GM08714 (cell line): ENCODE results near the gene OLFML1.

Source experiments
- H3K4me3 ChIP-seq: fragments of 200-500 bp; sonication (Bioruptor generic); 2 replicates; pipeline ENCODE4 v1.5.1; 2014; ENCODE audit warnings: mild to moderate bottlenecking, low read length, inconsistent platforms
- ZNF274 ChIP-seq: IDR thresholded peaks from 2 replicates; pipeline ENCODE4 v1.6.1; 2012; ENCODE audit warnings: mild to moderate bottlenecking, low read depth, low read length

Gene OLFML1

DNA sequence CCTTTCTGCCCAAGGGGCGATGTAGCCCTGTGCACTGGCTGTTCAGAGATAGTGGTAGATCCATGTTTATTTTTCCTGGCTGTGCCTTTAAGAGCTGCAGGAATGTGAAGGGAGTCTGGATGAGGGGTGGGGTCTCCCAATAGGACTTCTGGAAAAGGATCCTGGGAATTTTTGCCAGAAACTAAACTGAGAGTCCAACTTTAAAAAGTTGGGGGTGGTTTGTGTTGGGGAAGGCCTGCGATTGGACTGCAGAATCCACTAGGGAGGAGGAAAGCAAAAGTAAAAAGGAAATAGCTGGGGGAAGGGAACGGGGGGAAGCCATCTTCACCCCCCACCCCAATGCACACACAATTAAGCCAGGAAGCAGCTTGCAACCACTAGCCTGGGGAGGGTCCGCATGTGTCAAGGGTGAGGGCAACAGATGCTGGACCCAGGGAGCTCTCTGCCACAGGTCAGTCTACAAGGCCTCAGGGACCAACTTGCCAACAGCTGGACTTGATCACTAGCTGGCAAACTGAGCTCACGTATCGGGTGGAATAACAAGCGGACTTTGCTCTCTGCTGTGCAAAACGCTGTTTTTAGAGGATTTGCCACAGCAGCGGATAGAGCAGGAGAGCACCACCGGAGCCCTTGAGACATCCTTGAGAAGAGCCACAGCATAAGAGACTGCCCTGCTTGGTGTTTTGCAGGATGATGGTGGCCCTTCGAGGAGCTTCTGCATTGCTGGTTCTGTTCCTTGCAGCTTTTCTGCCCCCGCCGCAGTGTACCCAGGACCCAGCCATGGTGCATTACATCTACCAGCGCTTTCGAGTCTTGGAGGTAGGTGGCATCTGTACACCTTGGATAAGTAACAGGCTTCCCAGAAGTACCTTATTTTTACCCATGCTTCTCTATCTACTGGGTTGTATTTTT lies at the start of gene OLFML1:
Gene OLFML1, plus strand, starts transcription at position 321 of the 912 bp plus-strand sequence. Its CDS starts 370 bp downstream, at position 691.
- no peak for TF ChIP-seq ZNF274
- no peak within 1 kb of the TSS for H3K4me3 ChIP-seq

- no peak overlapping the region for H3K4me3 ChIP-seq
- TF ChIP-seq ZNF274, result no peak
Observed at GRCh38 chr11:7436146-7436545, 49.2 kb upstream of the OLFML1 start.

- no peak for TF ChIP-seq ZNF274
- no peak overlapping the region for H3K4me3 ChIP-seq
Observed at GRCh38 chr11:7436657-7437056, 48.6 kb upstream of the OLFML1 start.

- TF ChIP-seq ZNF274, result no peak
- H3K4me3 ChIP-seq, result no peak overlapping the region
Observed at GRCh38 chr11:7437696-7438095, 47.6 kb upstream of the OLFML1 start.

DNA sequence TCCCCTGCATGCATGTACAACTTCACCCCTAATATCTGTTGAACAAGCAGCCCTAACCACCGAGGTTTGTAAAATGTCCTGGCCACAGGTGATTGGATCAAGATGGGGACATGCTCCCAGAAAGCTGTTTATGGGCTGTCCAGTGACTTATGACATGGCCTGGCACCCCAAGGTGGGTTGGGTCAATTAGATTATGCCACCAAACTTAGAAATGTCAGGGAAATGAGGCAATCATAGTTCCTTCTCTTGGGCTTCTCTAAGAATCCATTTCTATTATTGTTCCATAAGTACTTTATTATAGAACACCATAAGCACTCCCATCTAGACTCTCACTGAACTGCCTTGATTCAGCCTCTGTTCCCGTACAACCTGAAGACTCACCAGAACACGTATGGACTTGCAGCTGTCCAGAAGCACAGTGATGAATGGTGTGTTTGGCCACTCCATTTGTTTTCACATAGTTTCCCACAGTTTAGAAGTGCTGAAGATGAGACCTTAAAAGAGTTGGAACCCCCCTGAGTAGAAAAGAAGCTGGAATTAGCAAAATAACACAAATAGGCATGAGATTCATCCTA lies 45.5 kb upstream of the OLFML1 start:
- no peak overlapping the region for H3K4me3 ChIP-seq
- no peak for TF ChIP-seq ZNF274

DNA sequence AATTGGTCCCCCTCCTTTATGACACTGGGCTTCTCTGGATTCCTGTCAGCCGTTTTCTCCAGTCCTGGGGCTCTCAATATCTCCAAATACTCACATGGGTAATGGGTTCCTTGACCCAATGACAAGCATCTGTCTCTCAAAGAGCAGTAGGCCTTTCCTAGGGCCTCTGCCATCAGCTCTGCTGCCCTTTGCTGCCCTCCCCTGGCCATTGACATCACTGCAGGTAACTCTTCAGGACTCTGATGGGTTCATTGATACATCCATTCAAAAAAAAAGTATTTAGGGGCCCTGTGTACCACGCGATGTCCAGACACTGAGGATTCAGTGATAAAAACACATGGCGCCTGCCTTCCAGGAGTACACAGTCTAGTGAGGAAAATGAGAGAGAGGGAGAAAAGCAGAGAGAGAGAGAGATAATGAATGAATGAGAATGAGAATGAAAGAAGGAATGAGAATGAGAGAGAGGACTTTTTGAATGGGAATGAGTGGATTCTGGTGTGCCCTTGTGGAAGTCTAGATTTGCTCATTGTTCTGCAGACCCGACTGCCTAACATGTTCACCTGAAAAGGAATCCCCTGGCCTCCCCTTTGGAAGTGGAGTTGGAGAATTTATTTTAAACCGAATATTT lies 42.6 kb upstream of the OLFML1 start:
- no peak overlapping the region for H3K4me3 ChIP-seq
- no peak for TF ChIP-seq ZNF274

GRCh38 chr11:7444091-7444981 lies 41.0 kb upstream of the OLFML1 start:
- no peak for TF ChIP-seq ZNF274
- no peak overlapping the region for H3K4me3 ChIP-seq

DNA sequence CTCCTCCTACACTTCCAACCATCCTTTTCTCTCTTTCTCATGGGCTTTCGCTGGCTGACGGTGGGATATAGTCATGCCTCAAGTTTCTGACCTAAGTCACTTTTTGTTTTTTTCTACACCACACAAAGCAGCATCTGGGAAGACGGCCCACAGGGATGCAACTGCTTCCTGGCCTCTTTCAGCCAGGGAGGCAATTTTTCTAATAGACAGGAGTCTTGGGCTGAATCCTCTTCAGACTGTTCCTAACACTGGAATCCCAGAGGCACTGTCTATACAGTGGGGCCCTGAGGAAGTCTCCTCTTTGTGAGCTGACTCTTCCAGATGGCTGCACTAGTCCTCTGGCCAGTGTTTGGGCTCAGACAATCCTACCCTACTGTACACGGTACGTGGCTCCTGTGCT lies 39.7 kb upstream of the OLFML1 start:
- no peak overlapping the region for H3K4me3 ChIP-seq
- no peak for TF ChIP-seq ZNF274

GRCh38 chr11:7448201-7448600 lies 37.1 kb upstream of the OLFML1 start:
- no peak overlapping the region for H3K4me3 ChIP-seq
- TF ChIP-seq ZNF274, result no peak

DNA sequence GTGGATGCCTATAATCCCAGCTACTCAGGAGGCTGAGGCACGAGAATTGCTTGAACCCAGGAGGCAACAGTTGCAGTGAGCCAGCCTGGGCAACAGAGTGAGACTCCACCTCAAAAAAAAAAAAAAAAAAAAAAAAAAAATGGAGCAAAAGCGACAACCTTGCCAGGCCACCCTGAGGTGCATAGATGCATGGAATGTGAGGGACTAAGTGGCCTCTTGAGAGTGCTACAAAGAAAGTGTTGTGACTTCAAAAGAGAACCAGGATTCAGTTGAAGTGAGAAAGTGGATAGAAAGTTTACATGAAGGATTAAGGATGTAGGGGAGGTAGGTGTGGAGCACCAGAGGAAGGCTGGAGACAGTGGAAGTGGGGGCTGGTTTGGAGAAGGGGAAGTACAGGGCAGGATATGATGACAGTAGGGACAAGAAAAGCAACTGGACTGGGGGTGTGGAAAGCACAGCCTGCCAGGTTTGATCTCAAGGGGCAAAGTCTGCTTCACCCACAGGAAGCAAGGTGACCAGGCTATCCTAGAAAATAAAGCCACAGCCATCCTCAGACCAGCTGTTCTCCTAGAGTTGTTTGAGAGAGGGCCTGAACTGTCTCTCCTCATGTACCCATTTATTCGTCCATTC lies 36.0 kb upstream of the OLFML1 start:
- no peak for TF ChIP-seq ZNF274
- H3K4me3 ChIP-seq, result no peak overlapping the region

DNA sequence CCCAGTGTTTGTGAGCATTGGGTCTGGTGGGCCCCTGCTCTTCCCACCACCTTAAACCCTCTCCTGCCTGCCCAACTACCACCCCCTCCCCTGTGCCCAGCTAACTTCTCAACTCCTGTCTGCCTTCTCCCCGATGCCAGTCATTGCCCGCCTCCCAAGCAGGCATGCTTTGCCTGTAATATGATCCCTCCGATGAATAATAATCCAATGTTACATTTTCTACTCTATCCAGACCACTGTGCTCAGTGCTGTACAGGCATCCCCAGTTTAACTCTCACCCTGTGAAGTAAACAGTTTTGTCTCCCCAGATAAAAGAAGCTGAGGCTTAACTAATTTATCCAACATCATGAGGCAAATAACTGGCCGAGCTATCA lies 35.5 kb upstream of the OLFML1 start:
- no peak overlapping the region for H3K4me3 ChIP-seq
- TF ChIP-seq ZNF274, result no peak

DNA sequence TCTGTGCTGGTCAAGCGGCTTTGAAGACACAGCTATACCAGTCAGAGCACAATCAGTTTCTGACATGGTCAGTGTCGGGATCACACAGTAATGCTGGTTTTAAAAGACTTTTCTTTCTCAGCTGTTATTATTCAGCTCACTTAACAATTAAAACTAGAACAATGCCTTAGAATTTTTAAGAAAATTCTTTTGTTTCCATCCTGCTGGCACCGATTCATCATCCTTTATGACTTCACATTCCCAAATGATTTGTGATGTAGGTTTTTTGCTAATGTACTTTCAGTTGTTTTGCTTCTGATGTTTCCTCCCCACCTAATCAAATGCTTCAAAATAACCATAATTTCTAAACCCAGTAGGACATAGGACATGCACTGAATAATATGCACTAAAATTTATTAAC lies 34.5 kb upstream of the OLFML1 start:
- TF ChIP-seq ZNF274, result no peak
- H3K4me3 ChIP-seq, result no peak overlapping the region

GRCh38 chr11:7451520-7451919 lies 33.8 kb upstream of the OLFML1 start:
- no peak for TF ChIP-seq ZNF274
- no peak overlapping the region for H3K4me3 ChIP-seq
